Measurements from ENCODE around the gene COL13A1.

Gene COL13A1

GRCh38 chr10:69848454-69848853, 46.7 kb downstream of the COL13A1 start:
- TF ChIP-seq, protein P1, sequence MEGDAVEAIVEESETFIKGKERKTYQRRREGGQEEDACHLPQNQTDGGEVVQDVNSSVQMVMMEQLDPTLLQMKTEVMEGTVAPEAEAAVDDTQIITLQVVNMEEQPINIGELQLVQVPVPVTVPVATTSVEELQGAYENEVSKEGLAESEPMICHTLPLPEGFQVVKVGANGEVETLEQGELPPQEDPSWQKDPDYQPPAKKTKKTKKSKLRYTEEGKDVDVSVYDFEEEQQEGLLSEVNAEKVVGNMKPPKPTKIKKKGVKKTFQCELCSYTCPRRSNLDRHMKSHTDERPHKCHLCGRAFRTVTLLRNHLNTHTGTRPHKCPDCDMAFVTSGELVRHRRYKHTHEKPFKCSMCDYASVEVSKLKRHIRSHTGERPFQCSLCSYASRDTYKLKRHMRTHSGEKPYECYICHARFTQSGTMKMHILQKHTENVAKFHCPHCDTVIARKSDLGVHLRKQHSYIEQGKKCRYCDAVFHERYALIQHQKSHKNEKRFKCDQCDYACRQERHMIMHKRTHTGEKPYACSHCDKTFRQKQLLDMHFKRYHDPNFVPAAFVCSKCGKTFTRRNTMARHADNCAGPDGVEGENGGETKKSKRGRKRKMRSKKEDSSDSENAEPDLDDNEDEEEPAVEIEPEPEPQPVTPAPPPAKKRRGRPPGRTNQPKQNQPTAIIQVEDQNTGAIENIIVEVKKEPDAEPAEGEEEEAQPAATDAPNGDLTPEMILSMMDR (conservative IDR thresholded peaks at IDR 0.05; ENCODE audit: low read length), result no peak
- no peak overlapping the region for H3K4me3 ChIP-seq (ENCODE audit: low read length)
- DNase-seq (ENCODE audit: low read depth), result no peak

DNA sequence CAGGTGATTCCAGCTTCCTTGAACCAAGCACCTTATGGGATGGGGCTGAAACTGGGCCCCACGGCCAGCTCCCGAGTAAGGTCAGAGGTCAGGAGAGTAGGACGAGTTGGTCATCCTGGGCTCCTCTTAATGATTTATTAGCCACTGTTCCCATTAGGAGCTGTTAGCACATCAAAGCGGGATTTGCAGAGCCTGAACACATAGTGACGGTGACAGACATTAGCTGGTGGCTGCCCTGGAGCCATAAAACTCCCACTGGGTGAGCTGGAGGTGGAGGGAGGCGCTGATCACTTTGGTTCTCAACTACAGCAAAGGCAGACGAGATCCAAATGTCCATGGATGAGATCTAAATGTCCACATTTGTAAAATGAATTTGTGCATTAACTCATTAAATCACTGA, 48.1 kb downstream of the COL13A1 start:
- no peak overlapping the region for H3K4me3 ChIP-seq (ENCODE audit: low read length)
- DNase-seq (ENCODE audit: low read depth), result no peak
- TF ChIP-seq, protein P1 (conservative IDR thresholded peaks at IDR 0.05; ENCODE audit: low read length), result no peak

DNA sequence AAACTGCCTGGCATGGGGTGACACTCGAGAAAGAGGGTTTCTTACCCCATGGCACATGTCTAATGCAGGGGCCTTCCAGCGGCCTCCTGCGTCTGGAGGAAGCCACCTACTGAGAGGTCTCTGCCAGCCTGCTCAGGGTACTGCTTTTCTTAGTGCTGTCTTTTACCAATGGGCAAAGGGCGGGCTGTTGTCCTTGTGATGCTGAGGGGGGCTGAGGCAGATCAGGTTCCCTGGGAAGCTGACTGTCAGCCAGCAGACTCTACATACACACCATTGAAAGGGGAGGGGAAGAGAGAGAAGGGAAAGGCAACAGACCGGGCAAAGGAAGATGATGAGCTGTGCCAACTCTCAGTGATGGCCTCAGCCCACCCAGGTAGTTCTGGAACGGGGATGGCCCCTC, 48.7 kb downstream of the COL13A1 start:
- TF ChIP-seq, protein P1 (conservative IDR thresholded peaks at IDR 0.05; ENCODE audit: low read length), result no peak
- DNase-seq (ENCODE audit: low read depth), result no peak
- H3K4me3 ChIP-seq (ENCODE audit: low read length), result no peak overlapping the region

DNA sequence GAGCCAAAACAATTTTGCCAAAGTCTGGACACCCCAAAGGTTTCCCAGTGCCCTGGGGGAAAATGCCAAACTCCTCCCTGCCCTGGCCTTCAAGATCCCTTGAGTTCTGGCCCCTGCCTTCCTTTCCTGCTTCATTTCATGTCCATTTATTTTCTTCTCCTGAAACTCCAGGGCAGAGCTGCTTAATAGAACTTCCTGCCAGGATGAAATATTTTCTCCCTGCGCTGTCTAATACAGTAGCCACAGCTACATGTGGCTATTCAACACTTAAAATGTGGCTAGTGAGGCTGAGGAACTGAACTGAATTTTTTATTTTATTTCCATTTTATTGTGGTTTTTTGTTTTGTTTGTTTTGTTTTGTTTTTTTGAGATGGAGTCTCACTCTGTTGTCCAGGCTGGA, 49.6 kb downstream of the COL13A1 start:
- no peak overlapping the region for H3K4me3 ChIP-seq (ENCODE audit: low read length)
- DNase-seq (ENCODE audit: low read depth), result peak; percentile 64
- TF ChIP-seq, protein P1 (conservative IDR thresholded peaks at IDR 0.05; ENCODE audit: low read length), result no peak

- H3K4me3 ChIP-seq (ENCODE audit: low read length), result no peak overlapping the region
- TF ChIP-seq, protein P1 (conservative IDR thresholded peaks at IDR 0.05; ENCODE audit: low read length), result no peak
- no peak for DNase-seq (ENCODE audit: low read depth)
Measured at GRCh38 chr10:69853064-69853463, 51.4 kb downstream of the COL13A1 start.

DNA sequence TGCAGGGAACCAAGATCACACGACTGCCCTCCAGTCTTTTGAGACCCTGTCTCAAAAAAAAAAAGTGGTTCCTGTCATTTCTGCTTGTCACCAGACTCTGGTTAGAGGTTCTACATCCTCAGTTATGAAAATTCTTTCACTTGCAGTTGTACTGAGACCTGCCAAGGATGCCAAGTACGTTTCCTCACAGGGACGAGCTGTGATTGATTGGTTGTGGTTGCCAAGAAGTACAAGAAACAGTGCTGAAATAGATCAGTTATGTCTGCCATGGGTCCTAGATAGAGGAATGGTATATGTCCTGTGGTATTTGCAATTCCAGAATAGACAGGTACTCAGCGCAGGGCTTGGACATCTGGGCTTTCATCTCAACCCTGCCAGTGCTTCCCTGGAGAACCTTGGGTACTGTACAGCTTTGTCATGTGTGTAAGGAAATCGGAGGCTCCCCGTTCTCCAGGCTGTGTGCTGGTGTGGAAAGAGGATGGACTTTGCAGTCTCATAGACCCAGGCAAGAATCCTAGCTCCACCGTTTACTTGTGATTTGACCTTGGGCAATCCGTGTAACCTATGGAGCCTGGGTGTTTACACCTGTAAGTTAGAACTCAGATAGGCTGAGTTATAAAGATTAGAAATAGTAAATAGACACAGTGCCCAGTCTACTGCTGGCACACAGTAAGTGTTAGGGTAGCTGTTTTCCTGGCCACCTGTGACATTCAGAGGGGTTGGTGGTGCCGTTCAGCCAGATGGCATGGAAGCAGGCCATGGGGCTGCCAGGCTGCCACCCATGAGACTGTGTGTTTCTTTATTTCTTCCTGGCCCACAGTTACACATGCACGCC, 53.0 kb downstream of the COL13A1 start:
- TF ChIP-seq, protein P1 (conservative IDR thresholded peaks at IDR 0.05; ENCODE audit: low read length), result no peak
- DNase-seq (ENCODE audit: low read depth), result no peak
- no peak overlapping the region for H3K4me3 ChIP-seq (ENCODE audit: low read length)
